Measurements from ENCODE around the gene TMEM59L. TPM values are rescaled to one million over a fixed set of nuclear protein-coding genes. Genes with fewer than 3 reads are reported as not detected.

The TMEM59L gene
- total RNA-seq, 1 donor from 2014 or later: not detected

DNA sequence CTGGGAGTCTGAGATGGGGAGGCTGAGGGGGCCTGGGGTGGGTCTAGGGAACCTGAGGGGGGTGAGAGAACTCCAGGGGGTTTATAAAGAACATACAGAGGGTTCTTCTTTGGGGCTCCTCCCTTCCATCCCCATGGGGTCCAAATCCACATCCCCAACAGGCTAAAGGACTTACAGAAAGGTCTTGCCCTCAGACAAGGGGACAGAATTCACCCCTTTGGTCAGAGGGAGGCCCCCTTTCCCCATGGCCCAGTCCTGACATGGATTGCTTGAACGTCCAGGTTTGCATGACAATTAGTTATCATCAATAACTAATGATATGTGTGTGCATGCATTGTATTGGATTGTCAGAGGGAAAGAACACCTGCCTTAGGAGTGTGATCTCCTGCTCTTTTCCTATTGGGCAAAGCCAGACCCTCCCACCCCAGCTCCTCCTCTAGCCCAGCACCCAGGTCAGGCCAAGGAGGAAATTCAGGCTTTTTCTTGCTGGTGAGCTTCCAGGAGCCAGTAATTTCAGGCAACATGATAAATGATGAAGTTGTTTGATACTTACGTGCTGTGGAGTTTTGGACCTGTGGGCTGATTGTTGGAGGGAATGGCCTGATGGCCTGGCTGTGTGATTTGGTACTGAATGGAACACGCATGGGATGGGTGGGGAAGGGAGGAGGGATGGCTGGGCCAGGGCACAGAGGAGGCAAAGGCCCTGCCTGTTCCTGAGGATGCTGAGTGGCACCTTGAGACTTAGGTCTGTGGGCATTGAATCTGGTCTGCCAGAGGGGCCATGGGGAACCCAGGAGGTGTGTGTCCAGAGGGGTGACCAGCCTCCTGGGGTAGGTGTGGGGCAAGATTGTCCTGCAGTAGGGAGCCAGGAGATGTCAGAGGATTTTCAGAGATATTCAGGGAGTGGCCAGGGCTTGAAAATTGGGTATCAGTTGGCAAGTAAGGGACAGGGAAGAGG is 25.3 kb downstream of the TMEM59L start:
- POLR2A ChIA-PET: no interaction called here

DNA sequence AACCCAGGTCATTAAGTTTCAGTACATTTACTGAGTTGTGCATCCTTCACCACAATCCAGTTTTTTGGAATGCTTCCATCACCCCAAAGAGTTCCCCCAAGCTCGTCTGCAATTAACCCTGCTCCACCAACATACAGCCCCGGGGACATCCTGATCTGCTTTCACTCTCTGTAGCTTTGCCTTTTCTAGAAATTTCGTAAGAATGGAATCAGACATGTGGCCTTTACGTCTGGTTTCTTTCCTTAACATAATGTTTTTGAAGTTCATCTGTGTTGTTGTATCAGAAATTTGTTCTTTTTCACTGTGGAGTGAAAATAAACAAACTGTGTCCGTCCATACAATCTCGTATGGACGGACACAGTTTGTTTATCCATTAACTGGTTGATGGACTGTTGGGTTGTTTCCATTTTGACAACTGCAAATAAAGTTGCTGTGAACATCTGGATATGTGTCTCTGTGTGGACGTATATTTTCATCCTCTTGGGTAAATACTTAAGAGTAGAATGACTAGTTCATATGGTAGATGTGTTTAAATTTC is 27.1 kb downstream of the TMEM59L start:
- Mint-ChIP-seq H3K4me1 (peaks cover 33% of the 10 kb centered on the region), H3K36me3 (ENCODE audit: low read depth) (peaks cover 2% of the 10 kb centered on the region), H3K27me3 (no peaks in the 10 kb centered on the region), H3K9me3 (no peaks in the 10 kb centered on the region), H3K27ac (no peak overlapping the region), H3K4me3 (no peak overlapping the region)
- intact Hi-C loops (cut with micrococcal nuclease): loop anchor here (5.0 kb wide), 2 partner anchors 148 to 393 kb away; partner anchors contain the start of genes ARMC6 and SUGP2
- ATAC-seq (ENCODE audit: low read depth) (no peak), DNase-seq (no peak)
- TF ChIP-seq, protein P1, sequence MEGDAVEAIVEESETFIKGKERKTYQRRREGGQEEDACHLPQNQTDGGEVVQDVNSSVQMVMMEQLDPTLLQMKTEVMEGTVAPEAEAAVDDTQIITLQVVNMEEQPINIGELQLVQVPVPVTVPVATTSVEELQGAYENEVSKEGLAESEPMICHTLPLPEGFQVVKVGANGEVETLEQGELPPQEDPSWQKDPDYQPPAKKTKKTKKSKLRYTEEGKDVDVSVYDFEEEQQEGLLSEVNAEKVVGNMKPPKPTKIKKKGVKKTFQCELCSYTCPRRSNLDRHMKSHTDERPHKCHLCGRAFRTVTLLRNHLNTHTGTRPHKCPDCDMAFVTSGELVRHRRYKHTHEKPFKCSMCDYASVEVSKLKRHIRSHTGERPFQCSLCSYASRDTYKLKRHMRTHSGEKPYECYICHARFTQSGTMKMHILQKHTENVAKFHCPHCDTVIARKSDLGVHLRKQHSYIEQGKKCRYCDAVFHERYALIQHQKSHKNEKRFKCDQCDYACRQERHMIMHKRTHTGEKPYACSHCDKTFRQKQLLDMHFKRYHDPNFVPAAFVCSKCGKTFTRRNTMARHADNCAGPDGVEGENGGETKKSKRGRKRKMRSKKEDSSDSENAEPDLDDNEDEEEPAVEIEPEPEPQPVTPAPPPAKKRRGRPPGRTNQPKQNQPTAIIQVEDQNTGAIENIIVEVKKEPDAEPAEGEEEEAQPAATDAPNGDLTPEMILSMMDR (IDR thresholded peaks at IDR 0.05): no peak
- ChIA-PET CTCF (no interaction called here), POLR2A (interaction anchor here (1.2 kb wide), 1 partner anchor 193 kb away, joined by 4 read pairs; no protein-coding TSS in a partner anchor)

More for the DNA sequence above, 25.3 kb downstream of the TMEM59L start:
- peak overlapping the region; percentile 79 for H3K27ac Mint-ChIP-seq
- peak overlapping the region; percentile 88 for H3K4me3 Mint-ChIP-seq
- DNase-seq: no peak
- TF ChIP-seq, protein P1 (IDR thresholded peaks at IDR 0.05): no peak
- CTCF ChIA-PET: no interaction called here
- no peaks in the 10 kb centered on the region for H3K36me3 Mint-ChIP-seq (ENCODE audit: low read depth)
- H3K9me3 Mint-ChIP-seq: no peaks in the 10 kb centered on the region
- peaks cover 23% of the 10 kb centered on the region for H3K4me1 Mint-ChIP-seq
- no peak for ATAC-seq (ENCODE audit: low read depth)
- no peaks in the 10 kb centered on the region for H3K27me3 Mint-ChIP-seq
- intact Hi-C loops (cut with micrococcal nuclease): loop anchor here (2.0 to 5.0 kb wide), 4 partner anchors 45 to 394 kb away; partner anchors contain the start of genes ARMC6, CRTC1 and SUGP2

DNA sequence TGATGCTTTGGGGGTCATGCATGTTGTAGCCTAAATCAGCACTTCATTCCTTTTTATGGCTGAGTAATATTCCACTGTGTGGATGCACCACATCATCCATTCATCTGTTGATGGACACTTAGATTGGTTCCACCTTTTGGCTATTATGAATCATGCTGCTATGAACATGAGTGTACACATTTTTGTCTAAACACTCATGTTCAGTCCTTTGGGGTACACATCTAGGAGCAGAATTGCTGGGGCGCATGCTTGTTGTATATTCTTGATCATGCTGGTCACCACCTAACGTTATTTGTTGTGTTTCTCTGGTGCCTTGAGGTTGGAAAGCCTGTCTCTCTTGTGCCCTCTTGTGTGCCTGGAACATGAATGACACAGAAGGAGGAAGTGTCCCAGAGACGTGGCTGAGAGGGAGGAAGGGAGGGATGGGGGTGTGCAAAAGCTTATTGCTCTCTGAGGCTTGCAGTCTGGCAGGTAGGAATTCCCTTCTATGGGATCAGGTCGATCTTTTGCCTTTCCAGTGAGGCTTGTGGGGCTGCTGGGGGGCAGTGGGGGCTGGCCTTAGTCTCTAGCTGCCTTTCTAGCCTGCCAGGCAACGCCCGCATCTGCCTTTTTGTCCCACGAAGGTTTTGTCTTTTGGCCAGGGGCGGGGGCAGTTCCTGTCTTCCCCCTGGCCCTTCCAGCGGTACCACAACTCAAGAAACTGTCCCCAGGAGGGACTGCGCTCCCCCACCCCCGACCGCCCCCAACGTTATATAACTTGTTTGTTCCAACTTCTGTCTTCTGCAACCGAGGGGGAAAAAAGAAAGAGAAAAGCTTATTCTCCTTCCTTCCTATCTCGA is 31.7 kb downstream of the TMEM59L start:
- ATAC-seq (ENCODE audit: low read depth): peak; percentile 74
- CTCF ChIA-PET: interaction anchor here (1.1 to 1.2 kb wide), 2 partner anchors 50 to 203 kb away, joined by 3 read pairs; no protein-coding TSS in a partner anchor
- Mint-ChIP-seq H3K27me3 (no peaks in the 10 kb centered on the region), H3K9me3 (no peaks in the 10 kb centered on the region), H3K27ac (no peak overlapping the region), H3K36me3 (ENCODE audit: low read depth) (peaks cover 2% of the 10 kb centered on the region), H3K4me1 (peaks cover 27% of the 10 kb centered on the region), H3K4me3 (no peak overlapping the region)
- POLR2A ChIA-PET: interaction anchor here (0.6 kb wide), 2 partner anchors 55 to 185 kb away, joined by 3 to 4 read pairs; no protein-coding TSS in a partner anchor
- DNase-seq: no peak
- intact Hi-C loops (cut with micrococcal nuclease): no loop called here
- TF ChIP-seq, protein P1 (IDR thresholded peaks at IDR 0.05): no peak

DNA sequence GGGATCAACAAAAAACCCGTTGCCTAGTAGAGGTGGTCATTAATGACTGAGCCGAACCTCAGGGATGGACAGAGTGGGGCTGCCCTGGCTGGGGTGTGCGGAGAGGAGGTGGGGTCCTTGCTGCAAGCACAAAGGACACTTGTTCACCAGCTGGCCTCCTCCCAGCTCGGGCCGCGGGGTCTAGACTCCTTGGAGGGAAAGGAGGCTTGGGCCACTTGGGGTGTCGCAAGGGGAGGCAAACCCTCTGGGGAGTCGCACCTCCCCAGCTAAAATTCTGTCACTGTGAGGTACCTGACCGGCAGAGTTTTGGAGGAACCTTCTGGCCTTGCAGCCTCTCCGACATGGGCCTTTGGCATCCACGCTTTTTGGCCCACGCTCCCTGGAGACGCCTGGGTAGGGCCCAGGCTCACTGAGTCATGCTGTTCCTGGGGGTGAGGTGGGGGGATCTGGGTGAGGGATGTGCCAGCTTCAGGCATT is 32.4 kb downstream of the TMEM59L start:
- ATAC-seq (ENCODE audit: low read depth) (no peak), DNase-seq (no peak)
- H3K4me1 Mint-ChIP-seq: peaks cover 33% of the 10 kb centered on the region
- H3K36me3 Mint-ChIP-seq (ENCODE audit: low read depth): peaks cover 2% of the 10 kb centered on the region
- intact Hi-C loops (cut with micrococcal nuclease): no loop called here
- H3K27me3 Mint-ChIP-seq: no peaks in the 10 kb centered on the region
- no peaks in the 10 kb centered on the region for H3K9me3 Mint-ChIP-seq
- CTCF ChIA-PET: interaction anchor here (1.1 to 1.2 kb wide), 2 partner anchors 51 to 202 kb away, joined by 3 read pairs; no protein-coding TSS in a partner anchor
- TF ChIP-seq, protein P1 (IDR thresholded peaks at IDR 0.05): no peak
- no peak overlapping the region for H3K27ac Mint-ChIP-seq
- POLR2A ChIA-PET: interaction anchor here (0.6 kb wide), 2 partner anchors 55 to 184 kb away, joined by 3 to 4 read pairs; no protein-coding TSS in a partner anchor
- no peak overlapping the region for H3K4me3 Mint-ChIP-seq

Data from activated B cell treated with CpG ODN at 0.5 μM for 24 hours (primary cell).